GM20431 (cell line): Measurements from ENCODE around the gene ZC2HC1B.

Experiments
- in situ Hi-C: fragments of 300-500 bp; cut with MseI, MboI; formaldehyde crosslinking; loops from one replicate; pipeline ENCODE4 v1.15.0; 2020; ENCODE audit warnings: low sequenced_read_pairs; ENCODE audit not compliant: unreplicated experiment

ZC2HC1B gene

GRCh38 chr6:143957679-143958274 lies 93.5 kb downstream of the ZC2HC1B start:
- in situ Hi-C loops, result no loop called here

DNA sequence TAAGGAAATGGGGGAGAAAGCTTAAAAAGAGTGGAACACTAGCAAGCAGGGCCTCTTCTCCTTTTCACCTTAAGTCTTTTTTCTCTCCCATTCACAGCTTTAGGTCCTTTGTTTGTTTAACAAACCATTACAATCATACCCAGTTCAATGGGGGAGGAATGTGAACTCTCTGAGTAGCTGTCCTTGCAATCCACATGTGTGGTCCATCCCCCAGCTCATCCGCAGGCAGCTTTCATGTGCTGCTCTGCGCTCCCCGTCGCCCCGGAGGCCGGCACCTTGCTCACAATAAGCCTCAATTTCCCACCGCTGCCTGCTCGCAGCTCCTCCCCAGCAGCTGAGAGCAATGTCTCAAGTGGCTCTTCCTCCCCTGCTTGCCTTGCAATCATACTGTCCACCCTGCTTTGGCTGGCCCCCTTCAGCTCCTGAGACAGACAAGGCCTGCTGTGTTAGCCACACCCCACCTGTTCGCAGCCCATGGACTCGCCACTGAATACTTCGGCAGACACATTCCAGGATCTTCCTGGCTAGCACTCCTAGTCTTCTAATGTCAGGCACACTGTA lies 94.6 kb downstream of the ZC2HC1B start:
- in situ Hi-C loops, result no loop called here

DNA sequence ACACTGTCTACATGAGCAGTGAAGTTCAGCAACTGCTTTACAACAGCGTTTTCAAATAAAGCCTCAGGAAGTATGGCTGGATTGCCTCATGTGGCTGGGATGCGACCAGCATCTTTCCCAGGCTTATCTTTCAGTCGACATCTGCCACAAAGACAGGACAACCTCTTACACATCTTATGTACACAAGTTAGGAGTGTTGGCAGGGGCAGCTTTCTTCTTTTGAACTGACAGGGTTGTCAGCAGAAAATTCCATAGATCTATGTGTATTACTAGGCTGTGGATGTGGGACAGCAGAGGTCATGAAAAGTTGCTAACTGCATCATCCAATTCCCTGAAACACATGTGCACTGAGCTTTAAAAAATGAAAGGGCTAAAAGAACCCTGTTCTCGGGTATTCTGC lies 95.7 kb downstream of the ZC2HC1B start:
- in situ Hi-C loops, result no loop called here

DNA sequence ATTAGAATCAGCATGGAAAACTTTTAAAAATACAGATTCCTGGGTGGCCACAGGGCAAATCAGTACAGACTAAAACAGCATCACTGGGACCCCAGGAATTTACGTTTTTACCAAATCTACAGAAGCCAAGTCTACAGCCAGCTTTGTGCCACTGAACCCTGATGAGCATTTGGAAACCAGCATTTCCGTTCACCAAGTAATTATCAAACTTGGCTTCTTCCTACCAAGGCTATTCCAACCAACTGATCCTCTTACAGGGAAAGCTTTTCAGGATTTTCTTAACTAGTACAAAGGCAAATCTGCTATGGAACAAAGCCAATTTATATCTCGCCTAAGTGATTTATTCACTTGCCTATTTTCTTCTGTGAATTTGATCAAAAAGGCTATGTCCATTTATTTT lies 96.8 kb downstream of the ZC2HC1B start:
- in situ Hi-C loops, result no loop called here

- in situ Hi-C loops, result no loop called here
Measured at GRCh38 chr6:143961886-143962878, 97.9 kb downstream of the ZC2HC1B start.

DNA sequence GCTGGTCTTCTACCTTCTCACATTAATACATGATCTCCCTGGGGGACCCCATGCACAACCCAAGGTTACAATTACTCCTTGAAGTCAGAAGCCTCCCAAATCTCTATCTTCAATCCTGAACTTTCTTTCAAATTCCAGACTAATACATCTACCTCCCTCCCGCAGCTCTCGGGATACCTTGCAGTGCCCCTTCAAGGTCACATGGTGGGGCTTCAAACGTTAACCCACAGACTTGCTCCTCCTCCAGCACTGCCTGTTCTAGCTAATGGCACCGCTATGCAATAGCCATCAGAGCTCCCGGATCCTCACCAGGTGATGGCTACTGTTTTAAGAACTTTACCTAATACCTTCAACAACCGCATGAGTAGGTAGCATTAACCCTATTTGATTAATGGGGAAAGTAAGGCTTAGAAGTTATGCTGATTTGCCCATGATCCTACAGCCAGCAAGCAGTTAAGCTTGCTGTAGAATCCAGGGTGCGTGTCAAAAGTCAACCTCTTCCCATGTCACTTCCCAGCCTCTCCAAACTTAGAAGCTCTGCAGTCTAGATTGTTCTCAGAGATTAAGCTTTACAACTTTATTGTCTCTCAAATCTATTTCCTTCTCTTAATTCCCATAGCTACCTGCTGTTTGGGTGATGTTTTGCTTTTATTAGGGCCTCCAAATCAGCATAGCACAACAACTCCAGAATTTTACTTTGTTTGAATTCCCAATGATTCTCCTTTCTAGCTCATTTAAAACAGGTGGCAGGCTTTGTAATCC lies 99.1 kb downstream of the ZC2HC1B start:
- in situ Hi-C loops, result no loop called here

- in situ Hi-C loops, result no loop called here
Measured at GRCh38 chr6:143964674-143965081, 100.4 kb downstream of the ZC2HC1B start.

GRCh38 chr6:143965503-143966171 lies 101.4 kb downstream of the ZC2HC1B start:
- in situ Hi-C loops, result no loop called here

- in situ Hi-C loops, result no loop called here
Measured at GRCh38 chr6:143966312-143966711, 102.0 kb downstream of the ZC2HC1B start.

DNA sequence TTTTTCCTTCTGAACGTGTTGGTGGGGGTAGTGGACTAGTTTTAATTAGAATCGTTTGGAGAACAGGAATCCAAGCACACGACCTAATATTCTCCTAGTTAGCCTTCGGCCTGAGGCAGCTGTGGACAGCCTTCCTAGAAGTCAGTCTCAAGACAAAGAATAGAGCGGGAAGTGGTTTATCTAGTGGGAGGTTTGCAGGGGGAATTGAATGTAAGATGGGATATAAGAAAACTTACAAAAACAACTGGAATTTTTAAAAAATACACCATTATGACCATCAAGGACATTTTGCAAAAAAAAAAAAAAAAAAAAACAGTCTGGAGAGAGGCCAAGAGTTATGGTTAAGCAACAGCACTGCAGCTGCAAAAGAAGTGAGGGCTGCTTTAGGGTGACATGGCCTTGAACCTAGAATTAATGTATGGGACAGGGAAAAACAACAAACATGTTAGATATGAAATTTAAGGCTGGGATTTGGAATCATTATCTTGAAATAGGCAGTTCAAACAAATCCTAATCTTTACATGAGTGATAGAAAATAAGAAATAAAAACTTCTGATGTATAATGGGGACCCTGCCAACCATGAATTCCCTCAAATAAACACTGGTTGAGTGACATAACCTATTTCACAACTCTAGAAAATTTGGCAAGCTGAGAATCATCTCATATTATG lies 103.6 kb downstream of the ZC2HC1B start:
- in situ Hi-C loops, result no loop called here

- in situ Hi-C loops, result no loop called here
Measured at GRCh38 chr6:143969077-143969476, 104.8 kb downstream of the ZC2HC1B start.

DNA sequence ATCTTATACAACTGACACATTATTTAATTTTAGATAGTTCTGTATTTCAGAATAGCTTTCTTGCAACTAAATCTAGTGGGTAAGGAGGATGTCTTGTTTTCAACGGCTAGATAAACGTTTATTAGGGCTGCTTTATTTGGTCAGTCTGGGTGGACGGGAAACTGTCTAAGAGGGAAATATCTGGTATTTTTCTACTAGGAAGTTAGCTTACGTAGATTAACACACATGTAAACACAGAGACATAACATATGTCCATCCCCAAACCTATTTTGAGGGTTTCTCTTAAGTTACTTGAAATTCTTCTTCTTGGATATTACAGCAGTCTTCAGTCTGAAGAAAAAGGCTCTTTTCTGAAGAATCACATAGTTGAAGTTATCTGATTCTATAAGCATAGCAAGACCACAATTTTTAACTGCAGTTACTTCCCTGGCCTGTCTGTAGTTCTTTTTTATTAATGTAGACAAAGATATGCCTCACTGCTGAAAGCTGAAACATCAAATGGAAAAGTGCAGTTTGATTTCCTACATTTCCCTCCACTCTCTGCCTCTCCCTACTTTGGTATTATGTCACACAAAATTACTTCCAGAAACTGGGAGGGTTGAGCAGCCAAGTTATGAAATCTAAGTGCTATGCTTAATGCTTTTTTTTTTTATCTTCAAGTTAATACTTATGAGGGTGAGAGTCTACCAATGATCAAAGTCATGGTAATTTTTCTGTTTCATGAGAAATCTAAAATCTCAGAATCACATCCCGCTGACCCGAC lies 106.4 kb downstream of the ZC2HC1B start:
- in situ Hi-C loops, result no loop called here

GRCh38 chr6:143971482-143972205 lies 107.4 kb downstream of the ZC2HC1B start:
- in situ Hi-C loops, result no loop called here

DNA sequence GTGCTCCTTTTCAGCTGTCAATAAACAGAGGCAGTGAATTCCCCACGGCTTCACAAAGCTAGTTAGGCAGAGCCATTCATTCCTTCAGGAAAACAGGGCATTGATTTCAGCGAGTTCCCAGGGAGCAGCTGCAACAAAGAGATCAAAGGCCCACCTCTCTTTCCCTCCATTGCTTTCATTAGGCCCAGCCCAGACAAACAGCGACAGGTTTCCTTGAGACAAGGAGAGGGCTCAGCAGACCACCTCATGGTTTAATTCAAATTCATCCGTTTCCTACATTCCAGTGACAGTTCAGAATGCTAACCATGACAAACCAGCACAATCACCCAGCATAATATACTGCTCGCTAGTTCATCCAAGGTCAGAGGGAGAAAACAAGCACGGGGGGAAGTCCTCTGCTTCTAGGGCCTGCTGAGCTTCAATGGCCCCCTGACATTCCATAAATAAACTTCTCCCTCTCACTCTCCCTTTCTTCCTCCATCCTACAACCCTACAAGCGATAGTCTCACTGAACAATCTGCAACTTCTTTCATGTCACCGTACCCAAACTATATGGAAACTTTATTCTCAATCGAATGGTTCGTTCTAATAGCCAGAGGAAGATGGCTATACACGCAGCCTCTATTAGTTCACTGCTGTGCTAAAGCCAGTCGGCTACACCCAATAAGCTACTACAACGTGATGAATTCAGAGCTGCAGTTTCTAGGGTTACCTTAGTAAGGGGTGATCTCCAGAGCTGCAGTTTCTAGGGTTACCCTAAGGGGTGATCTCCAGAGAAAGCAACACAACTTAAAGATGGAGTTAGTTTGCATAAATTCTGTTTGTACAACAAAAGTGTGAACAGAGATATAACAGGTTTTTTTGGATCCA lies 109.1 kb downstream of the ZC2HC1B start:
- in situ Hi-C loops, result no loop called here

DNA sequence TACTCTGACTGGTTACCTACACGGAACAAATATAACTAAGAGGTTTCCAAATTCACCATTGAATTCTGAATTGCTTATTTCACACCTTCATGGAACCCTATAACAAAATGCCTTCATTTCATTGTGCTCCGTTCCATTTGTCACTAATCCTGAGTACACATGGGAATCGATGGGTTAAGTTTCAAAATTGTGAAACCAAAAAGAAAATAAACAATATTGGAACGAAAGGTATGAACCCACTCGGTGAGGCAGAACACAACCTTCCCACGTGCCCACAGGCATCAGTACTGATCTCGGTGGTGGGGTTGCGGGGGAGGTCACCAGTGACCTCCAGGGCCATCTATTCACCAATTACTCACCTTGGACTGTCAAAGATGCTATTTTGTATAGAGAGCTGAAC lies 109.8 kb downstream of the ZC2HC1B start:
- in situ Hi-C loops, result no loop called here

DNA sequence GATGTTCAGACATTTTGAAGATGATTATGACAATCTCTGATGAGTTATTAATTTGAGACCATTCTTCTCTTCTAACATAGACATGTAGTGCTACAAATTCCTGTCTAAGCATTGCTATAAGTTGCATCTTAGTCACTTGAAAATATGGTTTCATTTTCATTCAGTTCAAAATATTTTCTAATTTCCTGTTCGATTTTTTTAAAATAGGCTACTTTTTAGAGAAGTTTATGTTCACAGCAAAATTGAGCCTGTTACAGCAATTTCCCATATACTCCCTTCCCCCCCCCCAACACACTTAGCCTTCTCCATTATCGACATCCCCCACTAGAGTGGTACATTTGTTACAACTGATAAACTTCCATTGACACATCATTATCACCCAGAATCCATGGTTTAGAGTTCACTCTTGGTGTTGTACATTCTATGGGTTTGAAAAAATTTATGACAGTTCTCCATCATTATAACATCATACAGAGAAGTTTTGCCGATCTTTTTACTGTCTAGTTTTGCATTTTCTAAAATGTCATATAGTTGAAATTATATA lies 112.6 kb downstream of the ZC2HC1B start:
- in situ Hi-C loops, result no loop called here

GRCh38 chr6:143980921-143981320 lies 116.6 kb downstream of the ZC2HC1B start:
- in situ Hi-C loops, result no loop called here
